GM12878 (cell line): ENCODE data around the gene NOC4L. TPM values are rescaled to one million over a fixed set of nuclear protein-coding genes. Genes with fewer than 3 reads are reported as not detected.
"Not testable (repeated sequence)": the region's sequence is repeated elsewhere in the genome, so short reads cannot be mapped to it uniquely, and the experiment has no call there.

Experiments used
- ATAC-seq: fragments of 200-7000 bp; cut with Tn5 transposase; 3 replicates; pipeline ENCODE4 v1.9.1; 2020; ENCODE audit warnings: mild to moderate bottlenecking, moderate library complexity
- BruUV-seq: library from RNA; stranded (reverse); fragments of 400-500 nt; replicated peaks from 2 replicates; lab custom pipeline; 2021; lab: Mats Ljungman, UMichigan
- CTCF ChIA-PET: fragments of 300-600 bp; sonication (Branson Sonifier 250); formaldehyde crosslinking; extraction: SDS; loops from one replicate; lab custom pipeline; 2021; ENCODE audit warnings: inconsistent platforms; lab: Yijun Ruan, JAX
- POLR2A ChIA-PET: fragments of 350-600 bp; formaldehyde crosslinking; extraction: SDS; loops from one replicate; lab custom pipeline; 2021; ENCODE audit warnings: inconsistent platforms; lab: Charles Lee
- RAD21 ChIA-PET: fragments of 300-600 bp; sonication (Branson Sonifier 250); formaldehyde crosslinking; loops from one replicate; lab custom pipeline; 2023; ENCODE audit warnings: antibody characterized with exemption; ENCODE audit not compliant: unreplicated experiment; lab: Charles Lee
- SMC1A ChIA-PET: fragments of 300-600 bp; sonication (Branson Sonifier 250); formaldehyde crosslinking; loops from one replicate; lab custom pipeline; 2023; ENCODE audit not compliant: unreplicated experiment, uncharacterized antibody; lab: Charles Lee
- DNase-seq: peaks from one replicate; pipeline ENCODE4 v3.0.0-alpha.2; 2011; ENCODE audit warnings: low read depth, low spot score
- FAIRE-seq: peaks from 3 replicates; lab custom pipeline; 2011; peaks lifted over from hg19 to GRCh38; lab: Jason Lieb, UNC
- H2AFZ ChIP-seq: 2 replicates; pipeline ENCODE4 v1.6.0; 2011; ENCODE audit warnings: low read depth, low read length, control low read depth; ENCODE audit not compliant: control insufficient read depth
- H3K27ac ChIP-seq: 2 replicates; pipeline ENCODE4 v1.5.1; 2011; ENCODE audit warnings: control low read depth; ENCODE audit not compliant: control insufficient read depth, insufficient read depth
- H3K27me3 ChIP-seq, 2 experiments: replicated peaks in 1 of 2; 2 replicates each; pipeline versions ENCODE4 v1.6.0 to v1.6.1; 2011; ENCODE audit warnings: low read length in 1 of 2; ENCODE audit not compliant: control insufficient read depth in 2 of 2, insufficient read depth in 2 of 2
- H3K36me3 ChIP-seq, 2 experiments: 2 replicates each; pipeline ENCODE4 v1.5.1; 2011; ENCODE audit warnings: low read length in 1 of 2; ENCODE audit not compliant: control insufficient read depth in 2 of 2, insufficient read depth in 2 of 2
- H3K4me1 ChIP-seq: 2 replicates; pipeline ENCODE4 v1.6.1; 2011; ENCODE audit warnings: mild to moderate bottlenecking, low read length, moderate library complexity, mixed read lengths; ENCODE audit not compliant: control insufficient read depth, insufficient read depth
- H3K4me2 ChIP-seq: 2 replicates; pipeline ENCODE4 v1.6.0; 2011; ENCODE audit warnings: control low read depth; ENCODE audit not compliant: control insufficient read depth, insufficient read depth
- H3K4me3 ChIP-seq: fragments of 200-600 bp; sonication (generic); 2 replicates; pipeline ENCODE4 v1.5.1; 2016
- H3K79me2 ChIP-seq: 2 replicates; pipeline ENCODE4 v1.6.0; 2011; ENCODE audit warnings: low read length; ENCODE audit not compliant: control insufficient read depth, insufficient read depth
- H3K9ac ChIP-seq: 2 replicates; pipeline ENCODE4 v1.8.0; 2011; ENCODE audit warnings: low read length, control low read depth, mixed read lengths; ENCODE audit not compliant: control insufficient read depth, insufficient read depth
- H3K9me3 ChIP-seq: replicated peaks from 3 replicates; pipeline ENCODE4 v1.5.1; 2011; ENCODE audit warnings: mild to moderate bottlenecking, low read length; ENCODE audit not compliant: control insufficient read depth, insufficient read depth
- H4K20me1 ChIP-seq: 2 replicates; pipeline ENCODE4 v1.6.0; 2011; ENCODE audit not compliant: control insufficient read depth, insufficient read depth
- CTCF ChIP-seq, 3 experiments: IDR thresholded peaks in 2 of 3; conservative IDR thresholded peaks in 1 of 3; 2 replicates each; pipeline ENCODE4 v1.5.1; 2011; ENCODE audit warnings: low read depth in 3 of 3, low read length in 3 of 3, mild to moderate bottlenecking in 3 of 3, control low read depth in 2 of 3, moderate library complexity in 2 of 3, inconsistent platforms in 1 of 3, mixed read lengths in 1 of 3; ENCODE audit not compliant: control insufficient read depth in 2 of 3, insufficient read depth in 1 of 3; ENCODE audit errors: extremely low read depth in 1 of 3
- E4F1 ChIP-seq: fragments of 450-650 bp; IDR thresholded peaks from 2 replicates; pipeline ENCODE4 v1.6.1; 2018; ENCODE audit warnings: borderline replicate concordance, mild to moderate bottlenecking; ENCODE audit not compliant: partially characterized antibody
- MEF2B ChIP-seq: fragments of 450-650 bp; IDR thresholded peaks from 2 replicates; pipeline ENCODE4 v1.6.1; 2018; ENCODE audit warnings: mild to moderate bottlenecking, moderate library complexity; ENCODE audit not compliant: partially characterized antibody, poor library complexity, severe bottlenecking
- NR2C1 ChIP-seq: fragments of 450-650 bp; IDR thresholded peaks from 2 replicates; pipeline ENCODE4 v1.6.1; 2017; ENCODE audit warnings: antibody characterized with exemption, mild to moderate bottlenecking, moderate library complexity
- RCOR1 ChIP-seq: conservative IDR thresholded peaks from 2 replicates; pipeline ENCODE4 v1.6.1; 2012; ENCODE audit warnings: low read depth, low read length, improper control_type of control experiment
- SREBF1 ChIP-seq: IDR thresholded peaks from 2 replicates; pipeline ENCODE4 v1.6.1; 2012; ENCODE audit warnings: mild to moderate bottlenecking, low read length
- TCF7 ChIP-seq: IDR thresholded peaks from 2 replicates; pipeline ENCODE4 v1.6.1; 2014; ENCODE audit warnings: antibody characterized with exemption, borderline replicate concordance
- ZBTB33 ChIP-seq: fragments of 450-650 bp; IDR thresholded peaks from 2 replicates; pipeline ENCODE4 v1.6.1; 2017; ENCODE audit warnings: mild to moderate bottlenecking
- WGBS: methylation state at CpG from one replicate; pipeline ENCODE4 v1.1.6; 2016; ENCODE audit warnings: low lambda C conversion rate; ENCODE audit not compliant: insufficient replicate concordance, insufficient coverage; ENCODE audit errors: missing lambda C conversion rate; 5-methylcytosine and 5-hydroxymethylcytosine counted together
- in situ Hi-C: fragments of 300-500 bp; cut with MboI; formaldehyde crosslinking; loops from 9 replicates; pipeline ENCODE4 v1.14.3; 2018; ENCODE audit warnings: mixed read lengths
- intact Hi-C: fragments of 100-400 bp; cut with micrococcal nuclease; formaldehyde crosslinking; loops from one replicate; pipeline ENCODE4 v1.14.2; 2022; ENCODE audit not compliant: unreplicated experiment
- polyA plus RNA-seq, 11 experiments: library from polyadenylated mRNA; depleted of rRNA in 4 of 11; unstranded in 6 of 11; stranded (reverse) in 5 of 11; fragments of >200 nt; fragmentation: Nextera tagmentation in 4 of 11; fragmentation: Illumina TruSeq in 1 of 11; extraction: Ambion mirVana in 4 of 11; extraction: Trizol in 1 of 11; gene quantifications; 1 replicate in 1 of 11; 2 replicates in 10 of 11; pipeline versions ENCODE4 v1.2.1 to v1.2.3, GENCODE V29; 2011 to 2016; ENCODE audit warnings: inconsistent platforms in 2 of 11, missing spikeins in 2 of 11, low read depth in 1 of 11
- total RNA-seq, 4 experiments: library from RNA; depleted of rRNA in 3 of 4; stranded (reverse); fragments of >200 nt in 3 of 4; fragmentation: Illumina TruSeq in 1 of 4; extraction: Trizol in 1 of 4; gene quantifications; 2 replicates each; pipeline versions ENCODE4 v1.2.1 to v1.2.3, GENCODE V29; 2013 to 2021

The NOC4L gene
- total and polyA plus RNA-seq, 10 of the 15 experiments (the other 5 are each of a cell fraction or from before 2014, with no cell fraction given): 0.72 to 68.2 (median 15.2) TPM

GRCh38 chr12:132103072-132103471, 41.2 kb upstream of the NOC4L start:
- DNase-seq, BruUV-seq, H3K36me3 ChIP-seq, H3K9me3 ChIP-seq, H4K20me1 ChIP-seq, RAD21 ChIA-PET, POLR2A ChIA-PET, H3K27ac ChIP-seq, H3K79me2 ChIP-seq, H3K27me3 ChIP-seq, H3K9ac ChIP-seq, intact Hi-C loops, in situ Hi-C loops, H3K4me1 ChIP-seq, H2AFZ ChIP-seq, H3K4me2 ChIP-seq, FAIRE-seq, CTCF ChIA-PET, ATAC-seq, H3K4me3 ChIP-seq, SMC1A ChIA-PET: not testable (repeated sequence)
- 96% methylated on average over 14 of the region's 14 CpGs for WGBS

- H3K4me3 ChIP-seq: no peak overlapping the region
- no peaks in the 10 kb centered on the region for H3K79me2 ChIP-seq
- no peaks in the 10 kb centered on the region for H3K4me1 ChIP-seq
- no peak overlapping the region for H2AFZ ChIP-seq
- intact Hi-C loops: no loop called here
- FAIRE-seq: no peak
- no peak overlapping the region for H3K9ac ChIP-seq
- CTCF ChIA-PET: no interaction called here
- no peak for DNase-seq
- RAD21 ChIA-PET: no interaction called here
- H3K4me2 ChIP-seq: no peak overlapping the region
- H3K36me3 ChIP-seq: peaks cover 3 to 7% of the 10 kb centered on the region in 2 experiments; a peak in 3 of 4 replicates
- 97% methylated on average over 26 of the region's 26 CpGs for WGBS
- in situ Hi-C loops: no loop called here
- POLR2A ChIA-PET: no interaction called here
- no peaks in the 10 kb centered on the region for H3K27me3 ChIP-seq
- H3K27ac ChIP-seq: no peak overlapping the region
- no peaks in the 10 kb centered on the region for H4K20me1 ChIP-seq
- ATAC-seq: no peak
- no TSS peak for BruUV-seq
- SMC1A ChIA-PET: no interaction called here
- H3K9me3 ChIP-seq: no peaks in the 10 kb centered on the region
- TF ChIP-seq TCF7: no peak
- TF ChIP-seq SREBF1: no peak
- no peak for TF ChIP-seq MEF2B
- no peak for TF ChIP-seq NR2C1
- TF ChIP-seq ZBTB33: no peak
- no peak for TF ChIP-seq RCOR1
- no peak for TF ChIP-seq E4F1
- TF ChIP-seq CTCF (IDR thresholded peaks at IDR 0.05 in 2 of 3, conservative IDR thresholded peaks at IDR 0.05 in 1 of 3; ENCODE audit: control insufficient read depth in 2 of 3, extremely low read depth in 1 of 3, insufficient read depth in 1 of 3, low read depth in 3 of 3, low read length in 3 of 3): no peak
Measured at GRCh38 chr12:132103542-132104308, 40.5 kb upstream of the NOC4L start.
